IMR-90 (cell line): ENCODE measurements around the gene CILP. TPM values are rescaled to one million over a fixed set of nuclear protein-coding genes. Genes with fewer than 3 reads are reported as not detected.

Experiments
- ATAC-seq: fragments of 200-7000 bp; cut with Tn5 transposase; 2 replicates; pipeline ENCODE4 v1.9.1; 2020; ENCODE audit warnings: low read depth, mild to moderate bottlenecking, moderate library complexity
- BruUV-seq: library from RNA; stranded (reverse); fragments of 400-500 nt; replicated peaks from 2 replicates; lab custom pipeline; 2021; lab: Mats Ljungman, UMichigan
- CTCF ChIA-PET: fragments of 300-600 bp; formaldehyde crosslinking; extraction: SDS; loops from one replicate; lab custom pipeline; 2021; ENCODE audit warnings: antibody characterized with exemption; lab: Yijun Ruan, JAX
- POLR2A ChIA-PET: fragments of 300-600 bp; sonication (Branson Sonifier 250); formaldehyde crosslinking; loops from one replicate; lab custom pipeline; 2022; ENCODE audit warnings: antibody characterized with exemption; ENCODE audit not compliant: unreplicated experiment; lab: Charles Lee
- DNase-seq: peaks from one replicate; pipeline ENCODE4 v3.0.0; 2013
- H2AFZ ChIP-seq: replicated peaks from 2 replicates; pipeline ENCODE3; 2013; ENCODE audit warnings: low read length, mild to moderate bottlenecking; ENCODE audit not compliant: poor library complexity
- H2AK5ac ChIP-seq: 2 replicates; pipeline ENCODE4 v1.6.1; 2013; ENCODE audit warnings: low read depth, low read length, inconsistent platforms
- H2AK9ac ChIP-seq: replicated peaks from 2 replicates; pipeline ENCODE3; 2013; ENCODE audit warnings: mild to moderate bottlenecking, low read depth, low read length, moderate library complexity; ENCODE audit not compliant: poor library complexity
- H2BK120ac ChIP-seq: 2 replicates; pipeline ENCODE4 v1.6.1; 2013; ENCODE audit warnings: low read depth, low read length, inconsistent platforms
- H2BK15ac ChIP-seq: 3 replicates; pipeline ENCODE4 v1.6.1; 2013; ENCODE audit warnings: low read depth, low read length, inconsistent platforms
- H2BK20ac ChIP-seq: 2 replicates; pipeline ENCODE4 v1.6.1; 2013; ENCODE audit warnings: low read depth, mild to moderate bottlenecking, inconsistent platforms, low read length, moderate library complexity
- H2BK5ac ChIP-seq: 2 replicates; pipeline ENCODE4 v1.6.1; 2013; ENCODE audit warnings: mild to moderate bottlenecking, low read depth, low read length, inconsistent platforms; ENCODE audit not compliant: poor library complexity, severe bottlenecking
- H3K14ac ChIP-seq: replicated peaks from 2 replicates; pipeline ENCODE4 v1.6.1; 2013; ENCODE audit warnings: low read depth, low read length, inconsistent platforms
- H3K18ac ChIP-seq: 2 replicates; pipeline ENCODE4 v1.6.1; 2013; ENCODE audit warnings: low read depth, low read length, control low read depth
- H3K23ac ChIP-seq: 2 replicates; pipeline ENCODE4 v1.6.1; 2013; ENCODE audit warnings: low read depth, low read length, inconsistent platforms
- H3K27ac ChIP-seq: 2 replicates; pipeline ENCODE4 v1.5.1; 2013; ENCODE audit warnings: mild to moderate bottlenecking, control low read depth, low read length; ENCODE audit not compliant: insufficient read depth
- H3K27me3 ChIP-seq: 2 replicates; pipeline ENCODE4 v1.6.1; 2013; ENCODE audit warnings: low read length; ENCODE audit not compliant: control insufficient read depth, insufficient read depth
- H3K36me3 ChIP-seq: 2 replicates; pipeline ENCODE4 v1.6.1; 2013; ENCODE audit warnings: low read length, mixed read lengths; ENCODE audit not compliant: control insufficient read depth, insufficient read depth
- H3K4ac ChIP-seq: 2 replicates; pipeline ENCODE4 v1.6.1; 2013; ENCODE audit warnings: low read depth, low read length, inconsistent platforms
- H3K4me1 ChIP-seq: 2 replicates; pipeline ENCODE4 v1.6.1; 2013; ENCODE audit warnings: low read length, mixed read lengths; ENCODE audit not compliant: control insufficient read depth, insufficient read depth
- H3K4me2 ChIP-seq: 2 replicates; pipeline ENCODE4 v1.6.1; 2013; ENCODE audit warnings: low read depth, mild to moderate bottlenecking, control low read depth, low read length, moderate library complexity
- H3K4me3 ChIP-seq: 2 replicates; pipeline ENCODE4 v1.5.1; 2013; ENCODE audit warnings: low read depth, mild to moderate bottlenecking, control low read depth, low read length, moderate library complexity; ENCODE audit not compliant: insufficient read depth
- H3K56ac ChIP-seq: 2 replicates; pipeline ENCODE4 v1.6.1; 2013; ENCODE audit warnings: low read length, inconsistent platforms; ENCODE audit not compliant: insufficient read depth; ENCODE audit errors: extremely low read depth
- H3K79me1 ChIP-seq, 2 experiments: 2 replicates each; pipeline ENCODE4 v1.6.1; 2013; ENCODE audit warnings: low read length in 2 of 2, inconsistent platforms in 1 of 2, low read depth in 1 of 2
- H3K9ac ChIP-seq: 2 replicates; pipeline ENCODE4 v1.6.1; 2013; ENCODE audit warnings: low read depth, low read length, control low read depth
- H3K9me1 ChIP-seq: 2 replicates; pipeline ENCODE4 v1.6.1; 2013; ENCODE audit warnings: low read length, inconsistent platforms; ENCODE audit not compliant: insufficient read depth
- H3K9me3 ChIP-seq: 2 replicates; pipeline ENCODE4 v1.6.1; 2013; ENCODE audit warnings: low read length; ENCODE audit not compliant: control insufficient read depth, insufficient read depth
- H4K20me1 ChIP-seq: 2 replicates; pipeline ENCODE4 v1.6.1; 2013; ENCODE audit warnings: low read length, inconsistent platforms; ENCODE audit not compliant: insufficient read depth
- H4K5ac ChIP-seq: 2 replicates; pipeline ENCODE4 v1.6.1; 2013; ENCODE audit warnings: mild to moderate bottlenecking, low read depth, low read length, control low read depth
- H4K8ac ChIP-seq, 2 experiments: 2 replicates each; pipeline ENCODE4 v1.6.1; 2013; ENCODE audit warnings: low read depth in 2 of 2, low read length in 2 of 2, control low read depth in 1 of 2, inconsistent platforms in 1 of 2
- H4K91ac ChIP-seq: 2 replicates; pipeline ENCODE4 v1.6.1; 2013; ENCODE audit warnings: low read depth, low read length, inconsistent platforms; ENCODE audit not compliant: insufficient read depth
- CTCF ChIP-seq: conservative IDR thresholded peaks from 2 replicates; pipeline ENCODE4 v1.5.1; 2012; ENCODE audit warnings: mild to moderate bottlenecking, low read depth, low read length, improper control_type of control experiment
- MXI1 ChIP-seq: IDR thresholded peaks from 2 replicates; pipeline ENCODE4 v1.6.1; 2012; ENCODE audit warnings: low read depth, mild to moderate bottlenecking, low read length, moderate library complexity, borderline replicate concordance
- WGBS, 2 experiments: methylation state at CpG; one replicate each; pipeline versions ENCODE4 v1.1.5 to v1.1.7; 2013; ENCODE audit warnings: missing lambda C conversion rate in 2 of 2; ENCODE audit not compliant: insufficient read length in 1 of 2; ENCODE audit errors: extremely low coverage in 2 of 2; 5-methylcytosine and 5-hydroxymethylcytosine counted together
- dilution Hi-C: fragments of 300-500 bp; cut with HindIII; formaldehyde crosslinking; loops from one replicate; pipeline ENCODE4 v1.14.3; 2018; ENCODE audit warnings: low sequenced_read_pairs; ENCODE audit not compliant: unreplicated experiment
- in situ Hi-C: fragments of 300-500 bp; cut with MboI; formaldehyde crosslinking; loops from 3 replicates; pipeline ENCODE4 v1.14.3; 2019; ENCODE audit warnings: low sequenced_read_pairs, inconsistent platforms, mixed read lengths
- intact Hi-C: fragments of 100-400 bp; cut with micrococcal nuclease; formaldehyde crosslinking; loops from 2 replicates; pipeline ENCODE4 v1.10.0; 2022
- polyA plus RNA-seq, 3 experiments: library from polyadenylated mRNA; depleted of rRNA; stranded (reverse); fragments of >200 nt; gene quantifications; 2 replicates each; pipeline ENCODE4 v1.2.3, GENCODE V29; 2012; ENCODE audit warnings: low replicate concordance in 1 of 3
- total RNA-seq: library from RNA; depleted of rRNA; stranded (reverse); fragments of >200 nt; gene quantifications from 2 replicates; pipeline ENCODE4 v1.2.3, GENCODE V29; 2012

Gene CILP
- total and polyA plus RNA-seq, 2 of the 4 experiments (the other 2 are of a cell fraction): under 0.01 to 0.02 TPM

- Histone ChIP-seq H3K4me3 (no peak overlapping the region), H3K9me3 (no peaks in the 10 kb centered on the region), H3K56ac (no peak overlapping the region), H3K14ac (no peak overlapping the region), H3K36me3 (no peaks in the 10 kb centered on the region), H4K5ac (no peak overlapping the region), H3K9ac (no peak overlapping the region), H2BK120ac (no peak overlapping the region), H4K20me1 (no peaks in the 10 kb centered on the region), H2BK20ac (no peak overlapping the region), H3K9me1 (no peaks in the 10 kb centered on the region), H3K79me1 (no peaks in the 10 kb centered on the region), H3K27ac (no peak overlapping the region), H2AK5ac (no peak overlapping the region), H3K18ac (no peak overlapping the region), H3K4me2 (no peak overlapping the region), H3K4ac (no peak overlapping the region), H3K23ac (no peak overlapping the region), H2AFZ (no peak overlapping the region), H4K8ac (no peak overlapping the region), H4K91ac (no peak overlapping the region), H3K4me1 (no peaks in the 10 kb centered on the region), H2AK9ac (no peak overlapping the region), H3K27me3 (peaks cover 12% of the 10 kb centered on the region), H2BK5ac (no peak overlapping the region), H2BK15ac (no peak overlapping the region)
- DNase-seq (no peak), ATAC-seq (no peak)
- TF ChIP-seq CTCF (no peak), MXI1 (no peak)
- ChIA-PET CTCF (no interaction called here), POLR2A (no interaction called here)
- in situ Hi-C loops: no loop called here
- dilution Hi-C loops: no loop called here
- WGBS, 2 experiments: no CpG with 5 or more reads among the region's 3 CpGs
- intact Hi-C loops: no loop called here
- BruUV-seq: no TSS peak
Measured at GRCh38 chr15:65226221-65226620, 14.9 kb upstream of the CILP start.
